Left ventricle myocardium inferior (tissue), 1 donor: ENCODE data around the gene FIS1. TPM values are rescaled to one million over a fixed set of nuclear protein-coding genes. Genes with fewer than 3 reads are reported as not detected.
A peak's percentile ranks its signal among the peaks of the same experiment; 100 is the strongest.
"Not testable (repeated sequence)": the region's sequence is repeated elsewhere in the genome, so short reads cannot be mapped to it uniquely, and the experiment has no call there.

Source experiments
- DNase-seq: peaks from one replicate; pipeline ENCODE4 v3.0.0-alpha.2; 2020
- H3K27ac ChIP-seq: fragments of 200-600 bp; replicated peaks from 2 replicates; pipeline ENCODE4 v1.8.0; 2021
- H3K27me3 ChIP-seq: fragments of 200-600 bp; 2 replicates; pipeline ENCODE4 v1.8.0; 2021; ENCODE audit warnings: low read depth
- H3K36me3 ChIP-seq: fragments of 200-600 bp; 2 replicates; pipeline ENCODE4 v1.8.0; 2021
- H3K4me1 ChIP-seq: fragments of 200-600 bp; 2 replicates; pipeline ENCODE4 v1.8.0; 2021
- H3K4me3 ChIP-seq: fragments of 200-600 bp; 2 replicates; pipeline ENCODE4 v1.8.0; 2021; ENCODE audit warnings: mild to moderate bottlenecking, moderate library complexity
- H3K9me3 ChIP-seq: fragments of 200-600 bp; replicated peaks from 2 replicates; pipeline ENCODE4 v1.8.0; 2021
- intact Hi-C: fragments of 100-400 bp; cut with micrococcal nuclease; formaldehyde crosslinking; loops from one replicate; pipeline ENCODE4 v1.11.0; 2022
- total RNA-seq: library from RNA; stranded (reverse); fragmentation: NEBNext Ultra II Directional; extraction: Animal tissue kit (Norgen Biotek cat#: 25700); gene quantifications from one replicate; pipeline ENCODE4 v1.2.1, GENCODE V29; 2021
- TF ChIP-seq, protein P1 (sequence below): fragments of 200-600 bp; IDR thresholded peaks from 2 replicates; pipeline ENCODE4 v1.8.0; 2021; ENCODE audit warnings: antibody characterized with exemption, mild to moderate bottlenecking, borderline replicate concordance
- donor health status: DM: no; HTN: yes; CAD: no; lungs with severe emphysema.

The FIS1 gene
- total RNA-seq, 1 donor from 2014 or later, result 322 TPM

DNA sequence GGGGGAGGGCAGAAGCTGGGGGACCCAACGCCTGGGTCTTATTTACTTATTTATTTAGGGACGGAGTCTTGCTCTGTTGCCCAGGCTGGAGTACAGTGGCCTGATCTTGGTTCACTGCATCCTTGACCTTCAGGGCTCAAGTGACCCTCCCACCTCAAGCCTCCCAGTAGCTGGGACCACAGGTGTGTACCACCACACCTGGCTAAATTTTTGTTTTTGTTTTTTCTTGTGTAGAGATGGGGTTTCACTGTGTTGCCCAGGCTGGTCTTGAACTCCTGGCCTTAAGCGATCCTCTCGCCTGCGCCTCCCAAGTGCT is 42.3 kb downstream of the FIS1 start:
- DNase-seq, result no peak
- peaks cover 10% of the 10 kb centered on the region for H3K4me1 ChIP-seq
- peaks cover 66% of the 10 kb centered on the region for H3K27me3 ChIP-seq
- no peaks in the 10 kb centered on the region for H3K9me3 ChIP-seq
- intact Hi-C loops, result no loop called here
- H3K4me3 ChIP-seq, result no peak overlapping the region
- peaks cover 12% of the 10 kb centered on the region for H3K36me3 ChIP-seq
- TF ChIP-seq, protein P1, sequence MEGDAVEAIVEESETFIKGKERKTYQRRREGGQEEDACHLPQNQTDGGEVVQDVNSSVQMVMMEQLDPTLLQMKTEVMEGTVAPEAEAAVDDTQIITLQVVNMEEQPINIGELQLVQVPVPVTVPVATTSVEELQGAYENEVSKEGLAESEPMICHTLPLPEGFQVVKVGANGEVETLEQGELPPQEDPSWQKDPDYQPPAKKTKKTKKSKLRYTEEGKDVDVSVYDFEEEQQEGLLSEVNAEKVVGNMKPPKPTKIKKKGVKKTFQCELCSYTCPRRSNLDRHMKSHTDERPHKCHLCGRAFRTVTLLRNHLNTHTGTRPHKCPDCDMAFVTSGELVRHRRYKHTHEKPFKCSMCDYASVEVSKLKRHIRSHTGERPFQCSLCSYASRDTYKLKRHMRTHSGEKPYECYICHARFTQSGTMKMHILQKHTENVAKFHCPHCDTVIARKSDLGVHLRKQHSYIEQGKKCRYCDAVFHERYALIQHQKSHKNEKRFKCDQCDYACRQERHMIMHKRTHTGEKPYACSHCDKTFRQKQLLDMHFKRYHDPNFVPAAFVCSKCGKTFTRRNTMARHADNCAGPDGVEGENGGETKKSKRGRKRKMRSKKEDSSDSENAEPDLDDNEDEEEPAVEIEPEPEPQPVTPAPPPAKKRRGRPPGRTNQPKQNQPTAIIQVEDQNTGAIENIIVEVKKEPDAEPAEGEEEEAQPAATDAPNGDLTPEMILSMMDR, result no peak
- no peak overlapping the region for H3K27ac ChIP-seq

DNA sequence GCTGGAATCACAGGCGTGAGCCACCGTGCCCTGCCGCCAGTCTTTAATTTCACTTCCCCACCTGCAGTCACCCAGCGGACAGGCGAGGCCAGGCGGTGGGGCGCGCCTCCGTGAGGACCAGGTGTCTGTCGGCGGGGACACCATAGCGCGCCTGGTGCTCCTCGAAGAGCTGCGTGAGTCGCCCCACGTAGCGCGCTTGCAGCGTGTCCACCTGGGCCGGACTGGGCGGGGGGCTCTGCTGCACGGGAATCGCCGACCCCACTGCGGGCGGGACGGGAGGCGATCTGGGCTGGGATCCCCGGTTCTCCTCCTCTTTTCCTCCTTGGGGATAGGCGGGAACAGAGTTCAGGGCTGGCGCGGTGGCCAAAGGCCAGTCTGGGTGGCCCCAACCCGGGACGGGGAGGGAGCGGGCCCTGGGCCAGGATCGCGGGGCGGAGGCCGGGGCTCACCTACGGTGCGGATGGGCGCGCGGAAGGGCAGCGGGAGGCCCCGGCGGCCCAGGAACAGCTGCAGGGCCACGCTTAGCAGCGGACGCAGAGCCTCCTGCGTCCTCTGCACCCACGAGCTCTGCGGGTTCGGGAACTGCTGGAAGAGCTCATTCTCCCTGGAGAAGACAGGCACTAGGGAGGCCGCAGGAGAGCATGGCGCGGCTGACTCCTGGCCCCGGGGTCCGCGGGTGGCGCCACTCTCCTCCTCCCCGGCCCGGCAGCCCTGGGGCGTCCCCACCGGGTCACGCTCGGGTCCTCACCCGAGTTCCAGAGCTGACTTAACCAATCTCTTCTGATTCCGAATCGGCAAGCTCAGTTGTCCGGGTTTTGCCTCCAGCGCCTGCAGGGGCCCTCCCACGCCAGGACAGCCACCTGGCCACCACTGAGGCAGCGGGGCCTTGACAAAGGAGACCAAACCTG is 42.9 kb downstream of the FIS1 start:
- peaks cover 71% of the 10 kb centered on the region for H3K27me3 ChIP-seq
- DNase-seq, result no peak
- TF ChIP-seq, protein P1, result no peak
- no peak overlapping the region for H3K27ac ChIP-seq
- H3K9me3 ChIP-seq, result no peaks in the 10 kb centered on the region
- H3K4me1 ChIP-seq, result peaks cover 10% of the 10 kb centered on the region
- peak overlapping the region; percentile 42 for H3K4me3 ChIP-seq
- H3K36me3 ChIP-seq, result peaks cover 8% of the 10 kb centered on the region
- intact Hi-C loops, result no loop called here

DNA sequence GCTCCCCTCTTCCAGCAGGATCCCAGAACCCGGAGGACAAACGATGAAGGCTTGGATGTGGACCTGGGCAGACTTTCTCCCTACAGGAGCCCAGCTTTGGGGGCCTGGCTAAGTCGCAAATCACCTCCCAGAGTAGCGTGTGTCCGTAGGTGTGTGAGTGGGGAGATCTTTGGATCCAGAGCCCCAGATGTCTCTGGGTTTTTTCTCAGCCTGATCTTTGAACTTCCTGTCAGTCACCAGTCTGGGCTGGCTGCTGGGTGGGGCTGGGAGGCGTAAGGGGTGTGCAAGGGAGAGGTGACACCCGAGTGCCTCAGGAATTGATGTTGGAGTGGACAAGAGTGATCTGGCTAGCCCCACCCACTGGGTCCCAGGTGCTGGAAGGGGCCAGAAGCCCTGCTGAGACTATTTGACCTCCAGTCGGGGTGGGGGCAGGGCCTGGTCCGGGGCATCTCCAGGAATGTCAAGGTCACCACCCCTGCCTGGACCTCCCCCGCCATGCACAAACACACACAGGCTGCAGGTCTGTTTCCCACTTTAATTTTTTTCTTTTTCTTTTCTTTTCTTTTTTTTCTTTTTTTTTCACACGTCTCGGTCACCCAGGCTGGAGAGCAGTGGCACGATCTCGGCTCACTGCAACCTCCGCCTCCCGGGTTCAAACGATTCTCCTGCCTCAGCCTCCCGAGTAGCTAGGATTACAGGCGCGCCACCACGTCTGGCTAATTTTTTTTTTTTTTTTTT is 43.9 kb downstream of the FIS1 start, which contains the start of gene MOGAT3:
MOGAT3 (minus strand) TSS at position 175 of the 738 bp plus-strand sequence. CDS start 182 bp downstream, outside the sequence.
- TF ChIP-seq, protein P1, result no peak
- Histone ChIP-seq H3K4me3 (peak within 1 kb of the TSS; percentile 42), H3K36me3 (peaks cover 4% of the 10 kb centered on the region), H3K27ac (no peak within 1 kb of the TSS), H3K9me3 (no peaks in the 10 kb centered on the region), H3K27me3 (peaks cover 80% of the 10 kb centered on the region), H3K4me1 (peaks cover 10% of the 10 kb centered on the region)
- intact Hi-C loops, result no loop called here
- no peak for DNase-seq

DNA sequence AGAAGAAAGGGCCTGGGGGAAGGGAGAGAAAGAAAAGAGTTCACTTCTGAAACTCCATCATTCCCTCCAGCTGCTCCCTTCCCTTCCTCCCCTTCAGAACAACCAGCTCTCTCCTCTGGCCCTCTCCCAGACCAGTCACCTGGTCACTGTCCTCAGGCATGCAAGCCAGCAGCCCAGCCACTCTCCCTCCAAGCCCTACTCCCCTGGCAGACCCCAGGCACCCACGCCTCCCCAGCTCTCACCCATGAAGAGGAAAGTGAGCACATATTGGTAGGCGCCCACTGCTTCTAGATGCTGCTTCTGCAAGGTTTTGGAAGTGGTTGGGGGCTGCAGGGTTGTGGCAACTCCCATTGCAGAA is 44.4 kb downstream of the FIS1 start:
- TF ChIP-seq, protein P1, result no peak
- Histone ChIP-seq H3K27me3 (peaks cover 86% of the 10 kb centered on the region), H3K27ac (no peak overlapping the region), H3K4me3 (no peak overlapping the region), H3K4me1 (peaks cover 10% of the 10 kb centered on the region), H3K9me3 (no peaks in the 10 kb centered on the region), H3K36me3 (no peaks in the 10 kb centered on the region)
- DNase-seq, result no peak
- intact Hi-C loops, result no loop called here

DNA sequence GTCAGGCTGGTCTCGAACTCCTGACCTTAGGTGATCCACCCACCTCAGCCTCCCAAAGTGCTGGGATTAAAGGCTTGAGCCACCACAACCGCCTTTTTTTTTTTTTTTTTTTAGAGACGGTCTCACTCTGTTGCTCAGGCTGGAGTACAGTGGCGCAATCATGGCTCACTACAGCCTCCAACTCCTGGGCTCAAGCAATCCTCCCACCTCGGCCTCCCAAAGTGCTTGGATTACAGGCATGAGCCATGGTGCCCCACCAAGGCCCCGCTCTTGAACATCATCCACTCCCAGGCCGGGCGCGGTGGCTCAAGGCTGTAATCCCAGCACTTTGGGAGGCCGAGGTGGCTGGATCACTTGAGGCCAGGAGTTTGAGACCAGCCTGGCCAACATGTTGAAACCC is 45.4 kb downstream of the FIS1 start:
- H3K4me1 ChIP-seq, H3K9me3 ChIP-seq, H3K36me3 ChIP-seq, intact Hi-C loops, H3K4me3 ChIP-seq, DNase-seq, H3K27ac ChIP-seq: not testable (repeated sequence)
- H3K27me3 ChIP-seq, result peaks cover 95% of the 10 kb centered on the region

DNA sequence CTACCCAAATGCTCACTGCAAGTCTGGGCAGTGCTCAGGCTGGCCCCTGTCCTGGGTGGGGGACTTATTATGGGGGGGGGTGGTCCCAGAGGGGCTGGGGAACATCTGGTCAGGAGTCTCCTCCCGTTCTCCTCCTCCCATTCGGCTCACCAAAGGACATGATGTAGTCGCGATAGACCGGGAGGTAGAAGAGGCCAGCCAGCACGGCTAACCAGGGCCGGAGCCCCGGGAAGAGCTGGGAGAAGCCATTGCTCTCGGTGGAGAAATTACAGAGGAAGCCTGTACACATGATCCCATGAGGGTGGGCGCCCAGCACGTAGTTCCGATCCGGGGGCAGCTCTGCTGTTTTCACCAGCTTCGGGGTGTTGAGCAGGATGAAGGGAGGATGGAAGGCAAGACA is 46.4 kb downstream of the FIS1 start:
- intact Hi-C loops, result no loop called here
- peaks cover 98% of the 10 kb centered on the region for H3K27me3 ChIP-seq
- H3K36me3 ChIP-seq, result no peaks in the 10 kb centered on the region
- no peak for DNase-seq
- H3K27ac ChIP-seq, result no peak overlapping the region
- H3K4me3 ChIP-seq, result no peak overlapping the region
- no peaks in the 10 kb centered on the region for H3K9me3 ChIP-seq
- TF ChIP-seq, protein P1, result no peak
- peaks cover 10% of the 10 kb centered on the region for H3K4me1 ChIP-seq
